Neural progenitor cell (in vitro differentiated cells): ENCODE results near the gene GBP5.

Source experiments
- EZH2 ChIP-seq: fragments of 200-600 bp; sonication (generic); IDR thresholded peaks from 2 replicates; pipeline ENCODE4 v1.6.1; 2017; ENCODE audit warnings: antibody characterized with exemption, mild to moderate bottlenecking, moderate library complexity
- TF ChIP-seq, protein P1 (sequence below): fragments of 200-600 bp; sonication (generic); IDR thresholded peaks from 2 replicates; pipeline ENCODE4 v1.5.1; 2017; ENCODE audit warnings: antibody characterized with exemption, mild to moderate bottlenecking

DNA sequence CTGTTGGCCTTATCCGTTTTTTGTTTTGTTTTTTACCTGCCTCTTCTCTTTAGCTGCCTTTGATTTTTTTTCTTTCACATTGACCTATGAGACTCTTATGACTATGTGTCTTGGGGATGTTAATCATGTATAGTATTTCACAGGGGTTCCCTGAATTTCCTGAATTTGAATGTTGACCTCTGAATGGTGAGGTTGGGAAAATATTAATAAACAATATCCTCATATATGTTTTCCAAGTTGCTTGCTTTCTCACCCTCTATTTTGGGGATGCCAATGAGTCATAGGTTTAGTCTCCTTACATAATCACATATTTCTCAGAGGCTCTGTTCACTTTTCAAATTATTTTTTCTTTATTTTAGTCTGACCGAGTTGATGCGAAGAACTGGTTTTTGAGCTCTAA lies 29.6 kb downstream of the GBP5 start:
- TF ChIP-seq, protein P1, sequence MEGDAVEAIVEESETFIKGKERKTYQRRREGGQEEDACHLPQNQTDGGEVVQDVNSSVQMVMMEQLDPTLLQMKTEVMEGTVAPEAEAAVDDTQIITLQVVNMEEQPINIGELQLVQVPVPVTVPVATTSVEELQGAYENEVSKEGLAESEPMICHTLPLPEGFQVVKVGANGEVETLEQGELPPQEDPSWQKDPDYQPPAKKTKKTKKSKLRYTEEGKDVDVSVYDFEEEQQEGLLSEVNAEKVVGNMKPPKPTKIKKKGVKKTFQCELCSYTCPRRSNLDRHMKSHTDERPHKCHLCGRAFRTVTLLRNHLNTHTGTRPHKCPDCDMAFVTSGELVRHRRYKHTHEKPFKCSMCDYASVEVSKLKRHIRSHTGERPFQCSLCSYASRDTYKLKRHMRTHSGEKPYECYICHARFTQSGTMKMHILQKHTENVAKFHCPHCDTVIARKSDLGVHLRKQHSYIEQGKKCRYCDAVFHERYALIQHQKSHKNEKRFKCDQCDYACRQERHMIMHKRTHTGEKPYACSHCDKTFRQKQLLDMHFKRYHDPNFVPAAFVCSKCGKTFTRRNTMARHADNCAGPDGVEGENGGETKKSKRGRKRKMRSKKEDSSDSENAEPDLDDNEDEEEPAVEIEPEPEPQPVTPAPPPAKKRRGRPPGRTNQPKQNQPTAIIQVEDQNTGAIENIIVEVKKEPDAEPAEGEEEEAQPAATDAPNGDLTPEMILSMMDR: no peak
- TF ChIP-seq EZH2: no peak
